RWPE2 (cell line): Measurements from ENCODE around the gene ARHGDIB.

Source experiments
- ATAC-seq: fragments of 200-7000 bp; cut with Tn5 transposase; 3 replicates; pipeline ENCODE4 v1.9.1; 2021; ENCODE audit warnings: low read depth
- DNase-seq: peaks from one replicate; pipeline ENCODE4 v3.0.0-alpha.2; 2020; ENCODE audit warnings: low spot score
- H3K27ac ChIP-seq: fragments of 450-650 bp; 2 replicates; pipeline ENCODE4 v1.5.1; 2017; ENCODE audit warnings: mild to moderate bottlenecking; ENCODE audit not compliant: poor library complexity, severe bottlenecking
- H3K27me3 ChIP-seq: fragments of 250-450 bp; sonication (Bioruptor Pico); 2 replicates; pipeline ENCODE4 v1.5.1; 2021; ENCODE audit warnings: mild to moderate bottlenecking, moderate library complexity; ENCODE audit not compliant: insufficient read depth, poor library complexity, severe bottlenecking
- H3K36me3 ChIP-seq: fragments of 250-450 bp; sonication (Bioruptor Pico); 2 replicates; pipeline ENCODE4 v1.5.1; 2020; ENCODE audit warnings: low read depth, mild to moderate bottlenecking, moderate library complexity
- H3K4me1 ChIP-seq: fragments of 250-450 bp; sonication (Bioruptor Pico); 2 replicates; pipeline ENCODE4 v1.5.1; 2021; ENCODE audit warnings: mild to moderate bottlenecking, moderate library complexity; ENCODE audit not compliant: insufficient read depth, poor library complexity, severe bottlenecking
- H3K4me3 ChIP-seq: fragments of 250-450 bp; sonication (Bioruptor Pico); 2 replicates; pipeline ENCODE4 v1.5.1; 2021; ENCODE audit warnings: mild to moderate bottlenecking, moderate library complexity; ENCODE audit not compliant: severe bottlenecking
- H3K9me3 ChIP-seq: fragments of 250-450 bp; sonication (Bioruptor Pico); 2 replicates; pipeline ENCODE4 v1.5.1; 2021; ENCODE audit warnings: mild to moderate bottlenecking, moderate library complexity; ENCODE audit not compliant: severe bottlenecking
- TF ChIP-seq, protein P1 (sequence below): fragments of 450-650 bp; IDR thresholded peaks from one replicate; pipeline ENCODE4 v1.5.1; 2017; ENCODE audit warnings: mild to moderate bottlenecking, moderate library complexity; ENCODE audit not compliant: poor library complexity, severe bottlenecking

ARHGDIB gene

GRCh38 chr12:14972816-14973215 is 11.4 kb upstream of the ARHGDIB start, which contains the start of gene PDE6H:
Gene PDE6H, plus strand, starts transcription at chr12:14973042. Its CDS starts 4,971 bp downstream, at chr12:14978013.
- DNase-seq, result no peak
- H3K27ac ChIP-seq, result no peak within 1 kb of the TSS
- H3K9me3 ChIP-seq, result no peaks in the 10 kb centered on the region
- no peaks in the 10 kb centered on the region for H3K36me3 ChIP-seq
- TF ChIP-seq, protein P1, sequence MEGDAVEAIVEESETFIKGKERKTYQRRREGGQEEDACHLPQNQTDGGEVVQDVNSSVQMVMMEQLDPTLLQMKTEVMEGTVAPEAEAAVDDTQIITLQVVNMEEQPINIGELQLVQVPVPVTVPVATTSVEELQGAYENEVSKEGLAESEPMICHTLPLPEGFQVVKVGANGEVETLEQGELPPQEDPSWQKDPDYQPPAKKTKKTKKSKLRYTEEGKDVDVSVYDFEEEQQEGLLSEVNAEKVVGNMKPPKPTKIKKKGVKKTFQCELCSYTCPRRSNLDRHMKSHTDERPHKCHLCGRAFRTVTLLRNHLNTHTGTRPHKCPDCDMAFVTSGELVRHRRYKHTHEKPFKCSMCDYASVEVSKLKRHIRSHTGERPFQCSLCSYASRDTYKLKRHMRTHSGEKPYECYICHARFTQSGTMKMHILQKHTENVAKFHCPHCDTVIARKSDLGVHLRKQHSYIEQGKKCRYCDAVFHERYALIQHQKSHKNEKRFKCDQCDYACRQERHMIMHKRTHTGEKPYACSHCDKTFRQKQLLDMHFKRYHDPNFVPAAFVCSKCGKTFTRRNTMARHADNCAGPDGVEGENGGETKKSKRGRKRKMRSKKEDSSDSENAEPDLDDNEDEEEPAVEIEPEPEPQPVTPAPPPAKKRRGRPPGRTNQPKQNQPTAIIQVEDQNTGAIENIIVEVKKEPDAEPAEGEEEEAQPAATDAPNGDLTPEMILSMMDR, result no peak
- no peak for ATAC-seq
- no peak within 1 kb of the TSS for H3K4me3 ChIP-seq
- no peaks in the 10 kb centered on the region for H3K4me1 ChIP-seq
- H3K27me3 ChIP-seq, result no peaks in the 10 kb centered on the region

DNA sequence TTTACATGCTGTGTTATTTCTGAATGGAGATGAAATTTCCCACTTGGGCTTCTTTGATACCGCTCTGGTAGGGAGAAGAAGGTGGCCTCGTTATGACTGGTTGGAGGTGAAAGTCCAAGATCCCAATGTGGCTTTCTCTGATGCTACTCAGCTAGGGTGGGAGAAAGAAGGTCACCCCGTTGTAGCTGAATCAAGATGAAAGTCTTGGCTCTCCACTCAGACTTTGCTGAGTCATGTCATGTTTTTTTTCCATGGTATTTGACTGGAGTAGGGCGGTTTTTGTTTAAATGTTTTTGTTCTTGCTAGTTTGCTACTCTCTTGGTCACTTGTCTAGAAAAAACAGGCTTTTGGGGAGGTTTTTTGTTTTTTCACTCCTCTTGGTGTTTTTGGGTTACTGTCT is 9.1 kb upstream of the ARHGDIB start:
- H3K4me1 ChIP-seq, result no peaks in the 10 kb centered on the region
- TF ChIP-seq, protein P1, result no peak
- ATAC-seq, result no peak
- DNase-seq, result no peak
- H3K27ac ChIP-seq, result no peak overlapping the region
- H3K4me3 ChIP-seq, result no peak overlapping the region
- no peaks in the 10 kb centered on the region for H3K9me3 ChIP-seq
- H3K36me3 ChIP-seq, result no peaks in the 10 kb centered on the region
- no peaks in the 10 kb centered on the region for H3K27me3 ChIP-seq

GRCh38 chr12:14968478-14968877 is 7.1 kb upstream of the ARHGDIB start:
- Histone ChIP-seq H3K27me3 (no peaks in the 10 kb centered on the region), H3K36me3 (no peaks in the 10 kb centered on the region), H3K9me3 (no peaks in the 10 kb centered on the region), H3K4me3 (no peak overlapping the region), H3K27ac (no peak overlapping the region), H3K4me1 (no peaks in the 10 kb centered on the region)
- no peak for ATAC-seq
- DNase-seq, result no peak
- TF ChIP-seq, protein P1, result no peak

DNA sequence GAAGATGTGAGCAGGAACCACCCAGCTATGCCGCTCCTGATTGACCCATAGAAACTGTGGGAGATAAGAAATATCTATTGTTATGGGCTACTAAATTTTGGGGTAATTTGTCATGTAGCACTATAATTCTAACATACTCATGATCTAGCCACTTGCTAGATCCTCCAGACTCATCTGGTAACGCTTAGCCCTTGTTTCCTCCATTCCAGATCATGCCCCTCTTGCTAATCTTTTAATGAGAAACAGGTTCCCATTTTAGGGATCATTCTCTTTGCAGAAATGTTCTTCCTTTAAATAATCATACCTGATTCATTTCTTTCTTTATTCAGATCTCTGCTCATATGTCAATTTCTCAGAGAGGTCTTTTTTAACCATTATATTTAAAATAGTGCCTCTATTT is 3.8 kb upstream of the ARHGDIB start:
- Histone ChIP-seq H3K27ac (no peak overlapping the region), H3K4me3 (no peak overlapping the region), H3K27me3 (no peaks in the 10 kb centered on the region), H3K36me3 (no peaks in the 10 kb centered on the region), H3K4me1 (peaks cover 10% of the 10 kb centered on the region), H3K9me3 (no peaks in the 10 kb centered on the region)
- DNase-seq (no peak), ATAC-seq (no peak)
- TF ChIP-seq, protein P1, result no peak

DNA sequence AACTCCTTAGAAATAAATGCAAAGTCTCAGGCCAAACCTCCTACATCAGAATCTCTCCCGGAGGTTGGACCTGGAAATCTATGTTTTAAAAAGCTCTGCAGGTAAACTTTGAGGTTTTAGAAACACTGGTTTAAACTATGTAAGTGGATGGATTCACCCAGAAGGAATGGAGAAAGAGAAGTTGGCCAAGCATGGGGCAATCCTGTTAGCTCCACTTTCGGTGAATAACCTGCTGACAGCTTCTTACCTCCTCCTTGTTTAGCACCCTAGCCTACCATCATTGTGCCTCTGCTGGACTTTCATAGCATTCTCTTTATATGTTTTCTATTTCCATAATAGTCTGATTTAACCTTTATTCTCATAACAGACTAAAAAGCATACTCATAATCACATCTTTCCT is 3.0 kb upstream of the ARHGDIB start:
- Histone ChIP-seq H3K9me3 (no peaks in the 10 kb centered on the region), H3K27me3 (no peaks in the 10 kb centered on the region), H3K27ac (no peak overlapping the region), H3K36me3 (no peaks in the 10 kb centered on the region), H3K4me1 (peaks cover 10% of the 10 kb centered on the region), H3K4me3 (no peak overlapping the region)
- ATAC-seq, result no peak
- no peak for DNase-seq
- TF ChIP-seq, protein P1, result no peak
